Right ventricle myocardium superior (tissue), 1 donor: ENCODE results near the gene KNSTRN. TPM values are rescaled to one million over a fixed set of nuclear protein-coding genes. Genes with fewer than 3 reads are reported as not detected.
A peak's percentile ranks its signal among the peaks of the same experiment; 100 is the strongest.

Experiments
- ATAC-seq: fragments of 200-7000 bp; cut with Tn5 transposase; one replicate; pipeline ENCODE4 v1.9.1; 2020; ENCODE audit warnings: mild to moderate bottlenecking; ENCODE audit not compliant: poor library complexity
- DNase-seq: peaks from one replicate; pipeline ENCODE4 v3.0.0-alpha.2; 2020
- intact Hi-C: fragments of 100-400 bp; cut with DNase I; formaldehyde crosslinking; loops from one replicate; pipeline ENCODE4 v1.11.2; 2022
- total RNA-seq: library from RNA; stranded (reverse); fragmentation: NEBNext Ultra II Directional; extraction: Animal tissue kit (Norgen Biotek cat#: 25700); gene quantifications from one replicate; pipeline ENCODE4 v1.2.1, GENCODE V29; 2021
- donor health status: DM: no; HTN: yes; CAD: no; lungs with severe emphysema.

The KNSTRN gene
- total RNA-seq, 1 donor from 2014 or later, result 7.9 TPM

GRCh38 chr15:40361640-40362039 lies 20.9 kb upstream of the KNSTRN start:
- ATAC-seq, result no peak
- intact Hi-C loops, result no loop called here
- no peak for DNase-seq

DNA sequence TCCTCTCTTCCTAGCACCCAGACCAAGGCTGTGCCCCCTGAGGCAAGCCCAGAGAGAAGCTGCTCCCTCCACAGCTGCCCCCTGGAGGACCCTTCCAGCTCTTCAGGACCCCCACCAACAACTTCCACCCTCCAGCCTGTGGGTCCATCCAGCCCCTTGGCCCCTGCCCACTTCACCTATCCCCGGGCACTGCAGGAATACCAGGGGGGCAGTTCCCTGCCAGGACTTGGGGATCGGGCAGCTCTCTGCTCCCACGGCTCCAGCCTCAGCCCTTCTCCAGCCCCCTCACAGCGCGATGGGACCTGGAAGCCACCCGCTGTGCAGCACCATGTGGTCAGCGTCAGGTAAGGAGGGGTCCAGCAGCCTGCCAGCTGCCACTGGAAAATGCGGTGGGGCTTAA lies 18.9 kb upstream of the KNSTRN start:
- intact Hi-C loops, result no loop called here
- ATAC-seq, result no peak
- DNase-seq, result no peak

- DNase-seq (no peak), ATAC-seq (no peak)
- intact Hi-C loops, result no loop called here
These were observed 18.3 kb upstream of the KNSTRN start for GRCh38 chr15:40364251-40364650.

DNA sequence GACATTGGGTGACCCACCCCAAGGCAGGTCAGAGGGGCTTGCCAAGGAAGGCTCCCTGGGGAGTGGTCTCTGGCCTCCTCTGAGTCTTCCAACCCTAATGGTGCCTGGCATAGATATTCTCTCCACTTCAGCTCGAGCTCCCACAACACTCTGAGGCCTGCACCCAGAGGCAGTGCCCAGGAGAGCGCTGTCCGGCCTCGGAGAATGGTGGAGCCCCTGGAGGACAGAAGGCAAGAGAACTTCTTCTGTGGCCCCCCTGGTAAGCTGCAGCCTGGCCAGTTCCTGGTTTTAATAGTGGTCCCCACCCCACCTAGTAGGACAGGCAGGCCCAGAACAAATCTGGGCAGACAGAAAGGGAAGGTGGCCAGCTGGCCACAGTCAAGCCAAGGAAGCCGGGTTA lies 17.5 kb upstream of the KNSTRN start:
- ATAC-seq, result no peak
- DNase-seq, result no peak
- intact Hi-C loops, result loop anchor here (5.0 kb wide), 1 partner anchor 57 kb away; no protein-coding TSS in a partner anchor

GRCh38 chr15:40365624-40366456 lies 16.7 kb upstream of the KNSTRN start:
- DNase-seq, result no peak
- ATAC-seq, result no peak
- intact Hi-C loops, result loop anchor here (5.0 kb wide), 1 partner anchor 56 kb away; no protein-coding TSS in a partner anchor

GRCh38 chr15:40366457-40367370 lies 15.8 kb upstream of the KNSTRN start:
- ATAC-seq (peak; percentile 83), DNase-seq (peak; percentile 93)
- intact Hi-C loops, result loop anchor here (5.0 kb wide), 1 partner anchor 56 kb away; no protein-coding TSS in a partner anchor

DNA sequence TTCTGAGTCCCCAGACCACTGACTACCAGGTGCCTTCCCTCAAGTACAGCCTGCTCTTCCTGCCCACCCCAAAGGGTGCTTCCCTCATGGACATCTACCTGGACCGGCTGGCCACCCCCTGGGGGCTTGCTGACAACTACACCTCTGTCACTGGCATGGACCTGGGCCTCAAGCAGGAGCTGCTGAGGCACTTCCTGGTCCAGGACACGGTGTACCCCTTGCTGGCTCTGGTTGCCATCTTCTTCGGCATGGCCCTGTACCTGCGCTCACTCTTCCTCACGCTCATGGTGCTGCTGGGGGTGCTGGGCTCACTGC lies 15.2 kb upstream of the KNSTRN start:
- intact Hi-C loops, result loop anchor here (5.0 kb wide), 1 partner anchor 55 kb away; no protein-coding TSS in a partner anchor
- peak; percentile 1 for ATAC-seq
- no peak for DNase-seq

DNA sequence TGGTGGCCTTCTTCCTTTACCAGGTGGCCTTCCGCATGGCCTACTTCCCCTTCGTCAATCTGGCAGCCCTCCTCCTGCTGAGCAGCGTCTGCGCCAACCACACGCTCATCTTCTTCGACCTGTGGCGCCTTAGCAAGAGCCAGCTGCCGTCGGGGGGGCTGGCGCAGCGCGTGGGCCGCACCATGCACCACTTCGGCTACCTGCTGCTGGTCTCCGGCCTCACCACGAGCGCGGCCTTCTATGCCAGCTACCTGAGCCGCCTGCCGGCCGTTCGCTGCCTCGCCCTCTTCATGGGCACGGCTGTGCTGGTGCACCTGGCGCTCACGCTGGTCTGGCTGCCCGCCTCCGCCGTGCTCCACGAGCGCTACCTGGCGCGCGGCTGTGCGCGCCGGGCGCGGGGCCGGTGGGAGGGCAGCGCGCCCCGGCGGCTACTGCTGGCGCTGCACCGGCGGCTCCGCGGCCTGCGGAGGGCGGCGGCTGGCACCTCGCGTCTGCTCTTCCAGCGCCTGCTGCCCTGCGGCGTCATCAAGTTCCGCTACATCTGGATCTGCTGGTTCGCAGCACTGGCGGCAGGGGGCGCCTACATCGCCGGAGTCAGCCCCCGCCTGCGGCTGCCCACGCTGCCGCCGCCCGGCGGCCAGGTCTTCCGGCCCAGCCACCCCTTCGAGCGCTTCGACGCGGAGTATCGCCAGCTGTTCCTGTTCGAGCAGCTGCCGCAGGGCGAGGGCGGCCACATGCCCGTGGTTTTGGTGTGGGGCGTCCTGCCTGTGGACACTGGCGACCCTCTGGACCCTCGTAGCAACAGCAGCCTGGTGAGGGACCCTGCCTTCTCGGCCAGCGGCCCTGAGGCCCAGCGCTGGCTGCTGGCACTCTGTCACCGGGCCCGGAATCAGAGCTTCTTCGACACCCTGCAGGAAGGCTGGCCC lies 14.6 kb upstream of the KNSTRN start:
- intact Hi-C loops, result loop anchor here (5.0 kb wide), 1 partner anchor 54 kb away; no protein-coding TSS in a partner anchor
- DNase-seq (peak; percentile 91), ATAC-seq (peak; percentile 76)

DNA sequence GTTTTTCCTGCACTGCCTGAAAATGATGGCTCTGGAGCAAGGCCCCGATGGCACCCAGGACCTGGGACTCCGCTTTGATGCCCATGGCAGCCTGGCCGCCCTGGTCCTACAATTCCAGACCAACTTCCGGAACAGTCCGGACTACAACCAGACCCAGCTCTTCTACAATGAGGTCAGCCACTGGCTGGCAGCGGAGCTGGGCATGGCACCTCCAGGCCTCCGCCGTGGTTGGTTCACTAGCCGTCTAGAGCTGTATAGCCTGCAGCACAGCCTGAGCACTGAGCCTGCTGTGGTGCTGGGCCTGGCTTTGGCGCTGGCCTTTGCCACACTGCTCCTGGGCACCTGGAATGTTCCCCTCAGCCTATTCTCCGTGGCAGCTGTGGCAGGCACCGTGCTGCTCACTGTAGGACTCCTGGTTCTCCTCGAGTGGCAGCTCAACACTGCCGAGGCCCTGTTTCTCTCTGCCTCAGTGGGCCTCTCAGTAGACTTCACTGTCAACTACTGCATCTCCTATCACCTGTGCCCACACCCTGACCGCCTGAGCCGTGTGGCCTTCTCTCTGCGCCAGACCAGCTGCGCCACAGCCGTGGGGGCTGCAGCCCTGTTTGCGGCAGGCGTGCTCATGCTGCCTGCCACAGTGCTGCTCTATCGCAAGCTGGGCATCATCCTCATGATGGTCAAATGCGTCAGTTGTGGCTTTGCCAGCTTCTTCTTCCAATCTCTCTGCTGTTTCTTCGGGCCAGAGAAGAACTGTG lies 13.6 kb upstream of the KNSTRN start:
- intact Hi-C loops, result loop anchor here (5.0 kb wide), 1 partner anchor 53 kb away; no protein-coding TSS in a partner anchor
- ATAC-seq, result no peak

GRCh38 chr15:40369474-40369869 lies 13.0 kb upstream of the KNSTRN start:
- intact Hi-C loops, result loop anchor here (5.0 kb wide), 1 partner anchor 53 kb away; no protein-coding TSS in a partner anchor
- DNase-seq, result no peak
- ATAC-seq, result no peak

More for the DNA sequence above, 13.6 kb upstream of the KNSTRN start:
- DNase-seq, result no peak

GRCh38 chr15:40369971-40370370 lies 12.6 kb upstream of the KNSTRN start:
- DNase-seq, result no peak
- no peak for ATAC-seq
- intact Hi-C loops, result loop anchor here (5.0 kb wide), 1 partner anchor 52 kb away; no protein-coding TSS in a partner anchor

GRCh38 chr15:40372981-40373380 lies 9.5 kb upstream of the KNSTRN start:
- intact Hi-C loops, result no loop called here
- DNase-seq (no peak), ATAC-seq (no peak)

- ATAC-seq, result no peak
- DNase-seq, result no peak
- intact Hi-C loops, result no loop called here
These were observed 4.9 kb upstream of the KNSTRN start for GRCh38 chr15:40377606-40378005.

- no peak for DNase-seq
These were observed 3.1 kb upstream of the KNSTRN start for GRCh38 chr15:40379374-40379773.

GRCh38 chr15:40379853-40380252 lies 2.7 kb upstream of the KNSTRN start:
- DNase-seq (no peak), ATAC-seq (peak; percentile 52)
- intact Hi-C loops, result no loop called here

More at GRCh38 chr15:40379374-40379773, 3.1 kb upstream of the KNSTRN start:
- no peak for ATAC-seq
- intact Hi-C loops, result no loop called here

DNA sequence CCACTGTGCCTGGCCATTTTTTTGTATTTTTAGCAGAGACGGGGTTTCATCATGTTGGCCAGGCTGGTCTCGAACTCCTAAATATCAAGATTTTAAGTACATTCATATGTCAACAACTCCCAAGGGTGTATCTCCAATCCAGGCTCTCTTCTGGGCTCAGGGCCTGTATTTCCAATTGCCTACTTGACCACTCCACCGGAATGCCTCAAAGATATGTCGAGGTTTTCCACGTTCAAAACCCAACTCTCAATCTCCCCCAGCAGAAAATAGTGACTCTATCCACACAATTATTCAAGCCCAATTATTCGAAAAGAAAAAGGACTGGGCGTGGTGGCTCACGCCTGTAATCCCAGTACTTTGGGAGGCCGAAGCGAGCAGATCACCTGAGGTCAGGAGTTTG lies 1.9 kb upstream of the KNSTRN start:
- ATAC-seq, result no peak
- no peak for DNase-seq
- intact Hi-C loops, result no loop called here

- no peak for ATAC-seq
- intact Hi-C loops, result no loop called here
- no peak for DNase-seq
These were observed 547 bp upstream of the KNSTRN start for GRCh38 chr15:40381818-40382529.
